Anterior cingulate cortex (tissue), 58 donors: Measurements from ENCODE around the gene ADAP1.
"Not testable (repeated sequence)": the region's sequence is repeated elsewhere in the genome, so short reads cannot be mapped to it uniquely, and the experiment has no call there.

Experiments used
- DNase-seq, 58 donors: peaks; one replicate each; lab custom pipeline; 2025; lab: John Stamatoyannopoulos, UW

The ADAP1 gene

GRCh38 chr7:954330-955238 lies at the start of gene ADAP1:
Gene ADAP1, minus strand, starts transcription at chr7:954680. Its CDS starts 203 bp downstream, at chr7:954477.
- DNase-seq: peak in 28 of 58 donors; percentile 16 to 64 (median 36)

- DNase-seq: not testable (repeated sequence)
These were observed 48.0 kb upstream of the ADAP1 start for GRCh38 chr7:1002445-1002844.

GRCh38 chr7:1002026-1002425 lies 47.5 kb upstream of the ADAP1 start:
- DNase-seq: not testable (repeated sequence)

GRCh38 chr7:1001069-1001770 lies 46.7 kb upstream of the ADAP1 start:
- DNase-seq: not testable (repeated sequence)

- DNase-seq: no peak
These were observed 45.8 kb upstream of the ADAP1 start for GRCh38 chr7:999941-1000935.

- no peak for DNase-seq
These were observed 44.8 kb upstream of the ADAP1 start for GRCh38 chr7:999149-999879.

- DNase-seq: no peak
These were observed 43.2 kb upstream of the ADAP1 start for GRCh38 chr7:997404-998395.

- DNase-seq: no peak
These were observed 41.8 kb upstream of the ADAP1 start for GRCh38 chr7:996079-996872.

GRCh38 chr7:995571-995970 lies 41.1 kb upstream of the ADAP1 start:
- no peak for DNase-seq

GRCh38 chr7:994592-995308 lies 40.3 kb upstream of the ADAP1 start:
- no peak for DNase-seq

- DNase-seq: peak; percentile 23 to 98 (median 94)
These were observed 38.5 kb upstream of the ADAP1 start for GRCh38 chr7:992709-993607.

- peak in 2 of 58 donors; percentile 19 to 31 for DNase-seq
These were observed 37.5 kb upstream of the ADAP1 start for GRCh38 chr7:991729-992656.

GRCh38 chr7:990933-991728 lies 36.7 kb upstream of the ADAP1 start:
- no peak for DNase-seq
